ENCODE measurements around the gene CKMT1A.
"Not testable (repeated sequence)": the region's sequence is repeated elsewhere in the genome, so short reads cannot be mapped to it uniquely, and the experiment has no call there.

CKMT1A gene

GRCh38 chr15:43689604-43690301, 3.9 kb upstream of the CKMT1A start:
- WGBS: no CpG with 5 or more reads among the region's 54 CpGs
- H3K4me1 ChIP-seq (ENCODE audit: control insufficient read depth, insufficient read depth, low read depth, low read length); H3K36me3 ChIP-seq (ENCODE audit: control insufficient read depth in 1 of 2, insufficient read depth in 2 of 2, low read depth in 1 of 2, low read length in 2 of 2); H3K27me3 ChIP-seq (ENCODE audit: control insufficient read depth in 1 of 2, insufficient read depth in 1 of 2, low read length in 2 of 2); H2BK12ac ChIP-seq (ENCODE audit: low read length in 2 of 2); H2BK120ac ChIP-seq (ENCODE audit: low read depth, low read length); DNase-seq; H2AK5ac ChIP-seq (ENCODE audit: low read length, severe bottlenecking); H3K14ac ChIP-seq (ENCODE audit: low read length in 2 of 2); H3K79me1 ChIP-seq (replicated peaks; ENCODE audit: low read length, poor library complexity, severe bottlenecking); H4K91ac ChIP-seq (ENCODE audit: low read length); H3K27ac ChIP-seq (ENCODE audit: low read length, poor library complexity, severe bottlenecking); H3K23ac ChIP-seq (ENCODE audit: low read length in 2 of 2); H2BK5ac ChIP-seq (ENCODE audit: low read depth, low read length, poor library complexity, severe bottlenecking); H2BK15ac ChIP-seq (ENCODE audit: low read depth, poor library complexity, severe bottlenecking); H3K18ac ChIP-seq (ENCODE audit: low read depth in 1 of 2, low read length in 2 of 2); H3K4me2 ChIP-seq (ENCODE audit: low read length, poor library complexity, severe bottlenecking); H2AFZ ChIP-seq (ENCODE audit: low read depth, low read length); H3K4ac ChIP-seq (ENCODE audit: low read depth in 1 of 2, low read length in 2 of 2); H3K9me3 ChIP-seq (ENCODE audit: control insufficient read depth, low read length); H4K8ac ChIP-seq (ENCODE audit: low read length); H3K9ac ChIP-seq (ENCODE audit: low read length); H3K4me3 ChIP-seq (ENCODE audit: insufficient read depth in 1 of 2, low read depth in 1 of 2, low read length in 2 of 2): not testable (repeated sequence)

DNA sequence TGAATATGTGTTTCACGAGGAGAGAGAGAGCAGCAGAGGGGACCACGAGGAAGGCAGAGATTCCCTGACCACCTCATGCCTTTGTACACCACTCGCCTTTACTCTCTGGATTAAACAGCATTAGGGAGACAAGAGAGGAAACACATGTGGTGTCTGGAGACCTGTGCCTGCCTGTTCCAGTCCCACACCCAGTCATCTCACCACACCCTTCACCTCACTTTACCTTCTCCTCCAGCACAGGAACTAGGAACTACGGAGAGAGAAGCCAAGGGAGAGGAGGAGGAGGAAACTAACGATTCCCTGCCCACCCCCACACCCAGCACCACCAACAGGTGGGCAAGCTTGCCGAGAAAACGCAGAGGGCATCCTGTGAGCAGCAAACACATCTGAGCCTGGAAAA, 980 bp upstream of the CKMT1A start:
- H2AFZ ChIP-seq (ENCODE audit: low read depth, low read length); H3K9ac ChIP-seq (ENCODE audit: low read length); H3K4me3 ChIP-seq (ENCODE audit: insufficient read depth in 1 of 2, low read depth in 1 of 2, low read length in 2 of 2); H3K79me1 ChIP-seq (replicated peaks; ENCODE audit: low read length, poor library complexity, severe bottlenecking); H3K4me1 ChIP-seq (ENCODE audit: control insufficient read depth, insufficient read depth, low read depth, low read length); H2BK5ac ChIP-seq (ENCODE audit: low read depth, low read length, poor library complexity, severe bottlenecking); H3K27ac ChIP-seq (ENCODE audit: low read length, poor library complexity, severe bottlenecking); H3K9me3 ChIP-seq (ENCODE audit: control insufficient read depth, low read length); H2BK12ac ChIP-seq (ENCODE audit: low read length in 2 of 2); H4K8ac ChIP-seq (ENCODE audit: low read length); H2AK5ac ChIP-seq (ENCODE audit: low read length, severe bottlenecking); H3K4me2 ChIP-seq (ENCODE audit: low read length, poor library complexity, severe bottlenecking); H2BK120ac ChIP-seq (ENCODE audit: low read depth, low read length); DNase-seq; H3K18ac ChIP-seq (ENCODE audit: low read depth in 1 of 2, low read length in 2 of 2); H3K23ac ChIP-seq (ENCODE audit: low read length in 2 of 2); H4K91ac ChIP-seq (ENCODE audit: low read length); H2BK15ac ChIP-seq (ENCODE audit: low read depth, poor library complexity, severe bottlenecking); H3K14ac ChIP-seq (ENCODE audit: low read length in 2 of 2); H3K27me3 ChIP-seq (ENCODE audit: control insufficient read depth in 1 of 2, insufficient read depth in 1 of 2, low read length in 2 of 2); H3K4ac ChIP-seq (ENCODE audit: low read depth in 1 of 2, low read length in 2 of 2); H3K36me3 ChIP-seq (ENCODE audit: control insufficient read depth in 1 of 2, insufficient read depth in 2 of 2, low read depth in 1 of 2, low read length in 2 of 2): not testable (repeated sequence)
- WGBS: no CpG with 5 or more reads among the region's 7 CpGs

DNA sequence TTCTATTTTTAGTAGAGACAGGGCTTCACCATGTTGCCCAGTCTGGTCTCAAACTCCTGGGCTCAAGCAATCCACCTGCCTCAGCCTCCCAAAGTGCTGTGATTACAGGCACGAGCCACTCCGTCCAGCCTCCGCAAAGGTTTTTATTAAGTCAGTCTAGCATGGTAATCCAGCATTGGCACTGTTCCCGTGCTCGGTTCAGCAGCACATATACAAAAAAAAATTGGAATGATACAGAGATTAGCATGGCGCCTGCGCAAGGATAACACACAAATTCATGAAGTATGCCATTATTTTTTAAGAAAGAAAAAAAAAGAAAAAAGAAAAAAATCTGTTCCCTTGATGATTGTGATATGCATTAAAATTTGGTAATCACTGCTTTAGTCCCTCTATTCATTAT, 8.5 kb downstream of the CKMT1A start:
- Histone ChIP-seq H3K4ac (ENCODE audit: low read depth in 1 of 2, low read length in 2 of 2) (no peak overlapping the region), H3K79me1 (replicated peaks; ENCODE audit: low read length, poor library complexity, severe bottlenecking) (no peaks in the 10 kb centered on the region), H3K27me3 (ENCODE audit: control insufficient read depth in 1 of 2, insufficient read depth in 1 of 2, low read length in 2 of 2) (peaks cover 6 to 20% of the 10 kb centered on the region in 2 experiments), H3K9ac (ENCODE audit: low read length) (no peak overlapping the region), H3K14ac (ENCODE audit: low read length in 2 of 2) (no peak overlapping the region), H3K4me2 (ENCODE audit: low read length, poor library complexity, severe bottlenecking) (no peak overlapping the region), H3K36me3 (ENCODE audit: control insufficient read depth in 1 of 2, insufficient read depth in 2 of 2, low read depth in 1 of 2, low read length in 2 of 2) (no peaks in the 10 kb centered on the region), H3K4me3 (ENCODE audit: insufficient read depth in 1 of 2, low read depth in 1 of 2, low read length in 2 of 2) (no peak overlapping the region), H2BK120ac (ENCODE audit: low read depth, low read length) (no peak overlapping the region), H2BK5ac (ENCODE audit: low read depth, low read length, poor library complexity, severe bottlenecking) (no peak overlapping the region), H3K9me3 (ENCODE audit: control insufficient read depth, low read length) (no peaks in the 10 kb centered on the region), H2BK15ac (ENCODE audit: low read depth, poor library complexity, severe bottlenecking) (no peak overlapping the region), H4K91ac (ENCODE audit: low read length) (no peak overlapping the region), H4K8ac (ENCODE audit: low read length) (no peak overlapping the region), H3K4me1 (ENCODE audit: control insufficient read depth, insufficient read depth, low read depth, low read length) (no peaks in the 10 kb centered on the region), H2AK5ac (ENCODE audit: low read length, severe bottlenecking) (no peak overlapping the region), H3K23ac (ENCODE audit: low read length in 2 of 2) (no peak overlapping the region), H3K18ac (ENCODE audit: low read depth in 1 of 2, low read length in 2 of 2) (no peak overlapping the region), H2AFZ (ENCODE audit: low read depth, low read length) (no peak overlapping the region), H2BK12ac (ENCODE audit: low read length in 2 of 2) (no peak overlapping the region), H3K27ac (ENCODE audit: low read length, poor library complexity, severe bottlenecking) (no peak overlapping the region)
- no peak for DNase-seq
- 95% methylated on average over 5 of the region's 7 CpGs for WGBS

GRCh38 chr15:43702701-43703424, 9.2 kb downstream of the CKMT1A start:
- Histone ChIP-seq H3K9me3 (ENCODE audit: control insufficient read depth, low read length) (no peaks in the 10 kb centered on the region), H3K4me1 (ENCODE audit: control insufficient read depth, insufficient read depth, low read depth, low read length) (no peaks in the 10 kb centered on the region), H3K14ac (ENCODE audit: low read length in 2 of 2) (no peak overlapping the region), H3K4me3 (ENCODE audit: insufficient read depth in 1 of 2, low read depth in 1 of 2, low read length in 2 of 2) (no peak overlapping the region), H3K27ac (ENCODE audit: low read length, poor library complexity, severe bottlenecking) (no peak overlapping the region), H3K9ac (ENCODE audit: low read length) (no peak overlapping the region), H3K4me2 (ENCODE audit: low read length, poor library complexity, severe bottlenecking) (no peak overlapping the region), H3K18ac (ENCODE audit: low read depth in 1 of 2, low read length in 2 of 2) (no peak overlapping the region), H2AK5ac (ENCODE audit: low read length, severe bottlenecking) (no peak overlapping the region), H2BK5ac (ENCODE audit: low read depth, low read length, poor library complexity, severe bottlenecking) (no peak overlapping the region), H3K36me3 (ENCODE audit: control insufficient read depth in 1 of 2, insufficient read depth in 2 of 2, low read depth in 1 of 2, low read length in 2 of 2) (no peaks in the 10 kb centered on the region), H3K27me3 (ENCODE audit: control insufficient read depth in 1 of 2, insufficient read depth in 1 of 2, low read length in 2 of 2) (peaks cover 6 to 16% of the 10 kb centered on the region in 2 experiments), H2BK120ac (ENCODE audit: low read depth, low read length) (no peak overlapping the region), H2BK15ac (ENCODE audit: low read depth, poor library complexity, severe bottlenecking) (no peak overlapping the region), H2AFZ (ENCODE audit: low read depth, low read length) (no peak overlapping the region), H4K8ac (ENCODE audit: low read length) (no peak overlapping the region), H4K91ac (ENCODE audit: low read length) (no peak overlapping the region), H3K79me1 (replicated peaks; ENCODE audit: low read length, poor library complexity, severe bottlenecking) (no peaks in the 10 kb centered on the region), H3K4ac (ENCODE audit: low read depth in 1 of 2, low read length in 2 of 2) (no peak overlapping the region), H3K23ac (ENCODE audit: low read length in 2 of 2) (no peak overlapping the region), H2BK12ac (ENCODE audit: low read length in 2 of 2) (no peak overlapping the region)
- no peak for DNase-seq
- 78% methylated on average over 4 of the region's 8 CpGs for WGBS

All from mesenchymal stem cell (in vitro differentiated cells and primary cell).